ENCODE data around the gene SMARCD1.

The SMARCD1 gene

GRCh38 chr12:50120521-50120920 lies 35.4 kb downstream of the SMARCD1 start:
- Histone ChIP-seq H3K27me3 (ENCODE audit: insufficient read depth, low read length) (no peaks in the 10 kb centered on the region), H3K36me3 (ENCODE audit: insufficient read depth, low read length) (peaks cover 58% of the 10 kb centered on the region), H2AFZ (ENCODE audit: low read length) (no peak overlapping the region), H3K27ac (ENCODE audit: low read depth, low read length, poor library complexity, severe bottlenecking) (no peak overlapping the region), H3K9me2 (ENCODE audit: low read depth, low read length) (no peaks in the 10 kb centered on the region), H3F3A (ENCODE audit: insufficient read depth, low read length) (no peaks in the 10 kb centered on the region), H3K4me1 (ENCODE audit: insufficient read depth, low read length, severe bottlenecking) (no peaks in the 10 kb centered on the region), H3K4me2 (ENCODE audit: low read length) (no peak overlapping the region), H3K9me3 (ENCODE audit: low read length) (no peaks in the 10 kb centered on the region), H4K20me1 (ENCODE audit: insufficient read depth, low read length) (no peaks in the 10 kb centered on the region), H3K9ac (ENCODE audit: low read length) (no peak overlapping the region), H3K4me3 (ENCODE audit: low read depth, low read length, poor library complexity, severe bottlenecking) (no peak overlapping the region), H3K79me2 (ENCODE audit: insufficient read depth, low read length) (0 out of 2 replicates have a peak, but pooled peaks cover 5% of the 10 kb centered on the region)
- TF ChIP-seq CTCF (IDR thresholded peaks at IDR 0.05; ENCODE audit: low read length) (no peak), EZH2 (IDR thresholded peaks at IDR 0.05; ENCODE audit: borderline replicate concordance, low read length) (no peak)

- H3K36me3 ChIP-seq (ENCODE audit: insufficient read depth, low read length), result peaks cover 62% of the 10 kb centered on the region
- no peak overlapping the region for H2AFZ ChIP-seq (ENCODE audit: low read length)
- 0 out of 2 replicates have a peak, but pooled peaks cover 5% of the 10 kb centered on the region for H3K79me2 ChIP-seq (ENCODE audit: insufficient read depth, low read length)
- no peaks in the 10 kb centered on the region for H3F3A ChIP-seq (ENCODE audit: insufficient read depth, low read length)
- no peaks in the 10 kb centered on the region for H3K4me1 ChIP-seq (ENCODE audit: insufficient read depth, low read length, severe bottlenecking)
- H3K4me2 ChIP-seq (ENCODE audit: low read length), result no peak overlapping the region
- H3K4me3 ChIP-seq (ENCODE audit: low read depth, low read length, poor library complexity, severe bottlenecking), result no peak overlapping the region
- no peaks in the 10 kb centered on the region for H3K27me3 ChIP-seq (ENCODE audit: insufficient read depth, low read length)
- H4K20me1 ChIP-seq (ENCODE audit: insufficient read depth, low read length), result no peaks in the 10 kb centered on the region
- H3K9ac ChIP-seq (ENCODE audit: low read length), result no peak overlapping the region
- no peaks in the 10 kb centered on the region for H3K9me3 ChIP-seq (ENCODE audit: low read length)
- H3K9me2 ChIP-seq (ENCODE audit: low read depth, low read length), result no peaks in the 10 kb centered on the region
- TF ChIP-seq EZH2 (IDR thresholded peaks at IDR 0.05; ENCODE audit: borderline replicate concordance, low read length), result no peak
- no peak for TF ChIP-seq CTCF (IDR thresholded peaks at IDR 0.05; ENCODE audit: low read length)
- no peak overlapping the region for H3K27ac ChIP-seq (ENCODE audit: low read depth, low read length, poor library complexity, severe bottlenecking)
These were observed 35.8 kb downstream of the SMARCD1 start for GRCh38 chr12:50120953-50121352.

- no peaks in the 10 kb centered on the region for H3K9me2 ChIP-seq (ENCODE audit: low read depth, low read length)
- no peaks in the 10 kb centered on the region for H4K20me1 ChIP-seq (ENCODE audit: insufficient read depth, low read length)
- H3K4me1 ChIP-seq (ENCODE audit: insufficient read depth, low read length, severe bottlenecking), result no peaks in the 10 kb centered on the region
- TF ChIP-seq EZH2 (IDR thresholded peaks at IDR 0.05; ENCODE audit: borderline replicate concordance, low read length) (no peak), CTCF (IDR thresholded peaks at IDR 0.05; ENCODE audit: low read length) (no peak)
- no peak overlapping the region for H3K4me3 ChIP-seq (ENCODE audit: low read depth, low read length, poor library complexity, severe bottlenecking)
- H3K27ac ChIP-seq (ENCODE audit: low read depth, low read length, poor library complexity, severe bottlenecking), result no peak overlapping the region
- H2AFZ ChIP-seq (ENCODE audit: low read length), result no peak overlapping the region
- no peaks in the 10 kb centered on the region for H3F3A ChIP-seq (ENCODE audit: insufficient read depth, low read length)
- no peaks in the 10 kb centered on the region for H3K27me3 ChIP-seq (ENCODE audit: insufficient read depth, low read length)
- H3K9me3 ChIP-seq (ENCODE audit: low read length), result no peaks in the 10 kb centered on the region
- peaks cover 57% of the 10 kb centered on the region for H3K36me3 ChIP-seq (ENCODE audit: insufficient read depth, low read length)
- H3K79me2 ChIP-seq (ENCODE audit: insufficient read depth, low read length), result 0 out of 2 replicates have a peak, but pooled peaks cover 2% of the 10 kb centered on the region
- H3K9ac ChIP-seq (ENCODE audit: low read length), result no peak overlapping the region
- H3K4me2 ChIP-seq (ENCODE audit: low read length), result no peak overlapping the region
These were observed 36.5 kb downstream of the SMARCD1 start for GRCh38 chr12:50121641-50122040.
